Testis (tissue), 3 donors: Measurements from ENCODE around the gene CYP4V2. TPM values are rescaled to one million over a fixed set of nuclear protein-coding genes. Genes with fewer than 3 reads are reported as not detected.

Experiments used
- DNase-seq: peaks from one replicate; pipeline ENCODE4 v3.0.0-alpha.2; 2019
- H3K27ac ChIP-seq, 2 donors: fragments of 200-600 bp; sonication (generic); one replicate each; pipeline ENCODE4 v1.5.1; 2019
- H3K27me3 ChIP-seq: fragments of 200-600 bp; sonication (generic); one replicate; pipeline ENCODE4 v1.5.1; 2019
- H3K36me3 ChIP-seq: fragments of 200-600 bp; sonication (generic); one replicate; pipeline ENCODE4 v1.5.1; 2017; ENCODE audit warnings: low read depth; ENCODE audit errors: missing control alignments
- H3K4me1 ChIP-seq: fragments of 200-600 bp; sonication (generic); one replicate; pipeline ENCODE4 v1.5.1; 2019
- H3K4me3 ChIP-seq, 2 donors: fragments of 200-600 bp; sonication (generic); one replicate each; pipeline ENCODE4 v1.5.1; 2017 to 2019
- H3K9me3 ChIP-seq: fragments of 200-600 bp; sonication (generic); one replicate; pipeline ENCODE4 v1.5.1; 2017
- CTCF ChIP-seq, 3 experiments: fragments of 450-650 bp in 2 of 3; fragments of 200-600 bp in 1 of 3; sonication (generic) in 1 of 3; IDR thresholded peaks; one replicate each; pipeline ENCODE4 v1.5.1; 2016 to 2019; ENCODE audit warnings: antibody characterized with exemption in 3 of 3, mild to moderate bottlenecking in 2 of 3, moderate library complexity in 1 of 3
- POLR2A ChIP-seq: fragments of 450-650 bp; IDR thresholded peaks from one replicate; pipeline ENCODE4 v1.6.1; 2017; ENCODE audit warnings: antibody characterized with exemption, mild to moderate bottlenecking, moderate library complexity
- WGBS, 2 donors: methylation state at CpG; one replicate each; pipeline ENCODE4 v1.1.5; 2018; 5-methylcytosine and 5-hydroxymethylcytosine counted together
- intact Hi-C: fragments of 100-400 bp; cut with DNase I; formaldehyde crosslinking; loops from one replicate; pipeline ENCODE4 v1.15.1; 2023; ENCODE audit warnings: low total_unique reads
- polyA plus RNA-seq: library from polyadenylated mRNA; stranded (reverse); fragments of 350-450 nt; fragmentation: Illumina TruSeq; extraction: RNeasy Lipid Tissue Mini Kit (QIAGEN cat#74804); gene quantifications from one replicate; pipeline ENCODE4 v1.2.3, GENCODE V29; 2014; ENCODE audit warnings: low read depth, low replicate concordance; ENCODE audit not compliant: insufficient read depth
- total RNA-seq, 2 donors: library from RNA; depleted of rRNA; stranded (reverse); fragments of >200 nt; gene quantifications; one replicate each; pipeline ENCODE4 v1.2.3, GENCODE V29; 2016

Gene CYP4V2
- total and polyA plus RNA-seq, 3 donors from 2014 or later, result 11.4 to 50.5 (median 34.9) TPM

- peak overlapping the region; percentile 0 to 51 for H3K4me3 ChIP-seq
- peak; percentile 69 for DNase-seq
- intact Hi-C loops, result no loop called here
Observed at GRCh38 chr4:186204103-186204559, 12.8 kb downstream of the CYP4V2 start.

GRCh38 chr4:186204686-186205085, 13.3 kb downstream of the CYP4V2 start:
- TF ChIP-seq CTCF (IDR thresholded peaks at IDR 0.05) (no peak), POLR2A (no peak)
- DNase-seq, result peak; percentile 28
- Histone ChIP-seq H3K9me3 (no peaks in the 10 kb centered on the region), H3K27me3 (no peaks in the 10 kb centered on the region), H3K27ac (peak overlapping the region in 1 of 2 donors; percentile 50), H3K4me3 (peak overlapping the region; percentile 0 to 51), H3K4me1 (no peaks in the 10 kb centered on the region), H3K36me3 (no peaks in the 10 kb centered on the region)
- intact Hi-C loops, result no loop called here
- 60 to 81% methylated on average over 12 to 13 of the region's 13 CpGs for WGBS, 2 donors

More at GRCh38 chr4:186204103-186204559, 12.8 kb downstream of the CYP4V2 start:
- Histone ChIP-seq H3K36me3 (no peaks in the 10 kb centered on the region), H3K27ac (peak overlapping the region in 1 of 2 donors; percentile 50), H3K4me1 (no peaks in the 10 kb centered on the region), H3K27me3 (no peaks in the 10 kb centered on the region), H3K9me3 (no peaks in the 10 kb centered on the region)
- WGBS, 2 donors, result 58 to 63% methylated on average over 40 to 45 of the region's 45 CpGs
- TF ChIP-seq CTCF (IDR thresholded peaks at IDR 0.05) (no peak), POLR2A (no peak)

- H3K9me3 ChIP-seq, result no peaks in the 10 kb centered on the region
- H3K4me3 ChIP-seq, result no peak overlapping the region
- DNase-seq, result no peak
- TF ChIP-seq CTCF (IDR thresholded peaks at IDR 0.05), result no peak
- TF ChIP-seq POLR2A, result no peak
- no peak overlapping the region for H3K27ac ChIP-seq
- no peaks in the 10 kb centered on the region for H3K27me3 ChIP-seq
- no peaks in the 10 kb centered on the region for H3K36me3 ChIP-seq
- intact Hi-C loops, result no loop called here
- WGBS, 2 donors, result 57 to 66% methylated on average over 8 of the region's 8 CpGs
- no peaks in the 10 kb centered on the region for H3K4me1 ChIP-seq
Observed at GRCh38 chr4:186205156-186205555, 13.8 kb downstream of the CYP4V2 start.

GRCh38 chr4:186216465-186217024, 25.2 kb downstream of the CYP4V2 start:
- Histone ChIP-seq H3K36me3 (no peaks in the 10 kb centered on the region), H3K4me1 (no peaks in the 10 kb centered on the region), H3K27ac (no peak overlapping the region), H3K4me3 (no peak overlapping the region), H3K9me3 (no peaks in the 10 kb centered on the region), H3K27me3 (no peaks in the 10 kb centered on the region)
- WGBS, 2 donors, result 79 to 80% methylated on average over 8 of the region's 8 CpGs
- TF ChIP-seq POLR2A (no peak), CTCF (IDR thresholded peaks at IDR 0.05) (no peak)
- no peak for DNase-seq
- intact Hi-C loops, result no loop called here

- Histone ChIP-seq H3K36me3 (no peaks in the 10 kb centered on the region), H3K4me3 (no peak overlapping the region), H3K27me3 (no peaks in the 10 kb centered on the region), H3K9me3 (no peaks in the 10 kb centered on the region), H3K27ac (no peak overlapping the region), H3K4me1 (no peaks in the 10 kb centered on the region)
- DNase-seq, result no peak
- TF ChIP-seq CTCF (IDR thresholded peaks at IDR 0.05), result no peak
- no peak for TF ChIP-seq POLR2A
- intact Hi-C loops, result no loop called here
- 42 to 71% methylated on average over 1 of the region's 1 CpG for WGBS, 2 donors
Observed at GRCh38 chr4:186217733-186218293, 26.4 kb downstream of the CYP4V2 start.
